CD14-positive monocyte (primary cell): Measurements from ENCODE around the gene SLC8A2. TPM values are rescaled to one million over a fixed set of nuclear protein-coding genes. Genes with fewer than 3 reads are reported as not detected.

ENCODE experiments used
- DNase-seq, 3 donors: peaks; one replicate each; pipeline ENCODE4 v3.0.0-alpha.2; 2011 to 2022
- H2AFZ ChIP-seq: 2 replicates; pipeline ENCODE4 v1.6.0; 2012; ENCODE audit warnings: mild to moderate bottlenecking, low read depth, low read length, inconsistent platforms; ENCODE audit not compliant: insufficient read depth, poor library complexity, severe bottlenecking
- H3K27ac ChIP-seq, 2 donors: 1 replicate in 1 of 2; 2 replicates in 1 of 2; pipeline ENCODE4 v1.5.1; 2012 to 2013; ENCODE audit warnings: low read length in 2 of 2, control low read depth in 1 of 2, inconsistent platforms in 1 of 2, low read depth in 1 of 2, mild to moderate bottlenecking in 1 of 2
- H3K27me3 ChIP-seq, 2 donors: one replicate each; pipeline versions ENCODE4 v1.6.0 to v1.6.1; 2011 to 2013; ENCODE audit warnings: low read length in 2 of 2; ENCODE audit not compliant: control insufficient read depth in 2 of 2, insufficient read depth in 2 of 2
- H3K36me3 ChIP-seq, 2 donors: replicated peaks in 1 of 2; 1 replicate in 1 of 2; 2 replicates in 1 of 2; pipeline versions ENCODE4 v1.5.1 to v1.6.1; 2012 to 2013; ENCODE audit warnings: low read length in 2 of 2, control low read depth in 1 of 2, inconsistent platforms in 1 of 2, mild to moderate bottlenecking in 1 of 2; ENCODE audit not compliant: insufficient read depth in 2 of 2, control insufficient read depth in 1 of 2
- H3K4me1 ChIP-seq, 2 donors: 1 replicate in 1 of 2; 2 replicates in 1 of 2; pipeline versions ENCODE4 v1.5.1 to v1.6.1; 2012 to 2013; ENCODE audit warnings: low read length in 2 of 2, control low read depth in 1 of 2, inconsistent platforms in 1 of 2, mild to moderate bottlenecking in 1 of 2, moderate library complexity in 1 of 2; ENCODE audit not compliant: insufficient read depth in 2 of 2, control insufficient read depth in 1 of 2
- H3K4me2 ChIP-seq: replicated peaks from 2 replicates; pipeline ENCODE3; 2012; ENCODE audit warnings: low read length, moderate library complexity, mild to moderate bottlenecking; ENCODE audit not compliant: poor library complexity, severe bottlenecking; ENCODE audit errors: extremely low read depth
- H3K4me3 ChIP-seq, 3 experiments: fragments of 200-600 bp in 1 of 3; sonication (generic) in 1 of 3; replicated peaks in 1 of 3; 1 replicate in 2 of 3; 2 replicates in 1 of 3; pipeline ENCODE4 v1.5.1; 2011 to 2013; ENCODE audit warnings: low read length in 3 of 3, mild to moderate bottlenecking in 3 of 3, control low read depth in 2 of 3, low read depth in 2 of 3, inconsistent platforms in 1 of 3, moderate library complexity in 1 of 3
- H3K79me2 ChIP-seq: 2 replicates; pipeline ENCODE4 v1.6.0; 2012; ENCODE audit warnings: mild to moderate bottlenecking, control low read depth, inconsistent platforms, low read length, moderate library complexity; ENCODE audit not compliant: insufficient read depth
- H3K9ac ChIP-seq: 2 replicates; pipeline ENCODE4 v1.6.0; 2017; ENCODE audit warnings: low read length, mild to moderate bottlenecking; ENCODE audit not compliant: insufficient read depth, poor library complexity, severe bottlenecking
- H3K9me3 ChIP-seq, 2 donors: replicated peaks in 1 of 2; 1 replicate in 1 of 2; 2 replicates in 1 of 2; pipeline versions ENCODE4 v1.5.1 to v1.6.1; 2012 to 2013; ENCODE audit warnings: low read length in 2 of 2, control low read depth in 1 of 2; ENCODE audit not compliant: control insufficient read depth in 1 of 2, insufficient read depth in 1 of 2
- H4K20me1 ChIP-seq: 2 replicates; pipeline ENCODE4 v1.6.0; 2012; ENCODE audit warnings: mild to moderate bottlenecking, low read length, control low read depth, moderate library complexity; ENCODE audit not compliant: insufficient read depth
- H3K27ac Mint-ChIP-seq, 7 donors: one replicate each; pipeline ENCODE4 v1.8.0; 2020; ENCODE audit warnings: mild to moderate bottlenecking in 7 of 7, mixed read lengths in 7 of 7, moderate library complexity in 6 of 7, inconsistent platforms in 2 of 7
- H3K27me3 Mint-ChIP-seq, 3 donors: one replicate each; pipeline ENCODE4 v1.8.0; 2021 to 2022; ENCODE audit warnings: low read depth in 3 of 3, mild to moderate bottlenecking in 3 of 3, mixed read lengths in 3 of 3, moderate library complexity in 3 of 3, inconsistent platforms in 1 of 3
- H3K36me3 Mint-ChIP-seq, 2 donors: one replicate each; pipeline ENCODE4 v1.8.0; 2020; ENCODE audit warnings: mixed read lengths in 2 of 2, inconsistent platforms in 1 of 2, mild to moderate bottlenecking in 1 of 2
- H3K4me1 Mint-ChIP-seq: one replicate; pipeline ENCODE4 v1.8.0; 2020; ENCODE audit warnings: mild to moderate bottlenecking, mixed read lengths
- H3K4me3 Mint-ChIP-seq, 2 donors: one replicate each; pipeline ENCODE4 v1.8.0; 2020; ENCODE audit warnings: mild to moderate bottlenecking in 2 of 2, mixed read lengths in 2 of 2, moderate library complexity in 1 of 2
- H3K9me3 Mint-ChIP-seq, 7 donors: one replicate each; pipeline ENCODE4 v1.8.0; 2020 to 2022; ENCODE audit warnings: mixed read lengths in 7 of 7, mild to moderate bottlenecking in 6 of 7, moderate library complexity in 6 of 7, inconsistent platforms in 2 of 7
- CTCF ChIP-seq: fragments of 200-600 bp; IDR thresholded peaks from one replicate; pipeline ENCODE4 v1.8.0; 2022; ENCODE audit warnings: antibody characterized with exemption, mild to moderate bottlenecking
- WGBS: methylation state at CpG from one replicate; pipeline ENCODE4 v1.1.5; 2013; ENCODE audit warnings: missing lambda C conversion rate; ENCODE audit not compliant: insufficient coverage; 5-methylcytosine and 5-hydroxymethylcytosine counted together
- intact Hi-C, 2 donors: fragments of 100-400 bp; cut with micrococcal nuclease; formaldehyde crosslinking; loops; one replicate each; pipeline versions ENCODE4 v1.15.0 to v1.15.1; 2023
- polyA plus RNA-seq, 3 donors: library from polyadenylated mRNA; depleted of rRNA in 1 of 3; unstranded in 2 of 3; stranded (reverse) in 1 of 3; fragments of 300-500 nt in 2 of 3; fragments of >200 nt in 1 of 3; fragmentation: Illumina TruSeq in 2 of 3; gene quantifications; 1 replicate in 2 of 3; 2 replicates in 1 of 3; pipeline ENCODE4 v1.2.3, GENCODE V29; 2012 to 2021

Gene SLC8A2
- polyA plus RNA-seq, 3 donors, result not detected

- no peaks in the 10 kb centered on the region for H3K27me3 ChIP-seq
- peaks cover 50% of the 10 kb centered on the region for H3K4me1 Mint-ChIP-seq
- peaks cover 47 to 53% of the 10 kb centered on the region in 2 donors for H3K36me3 ChIP-seq
- no peak overlapping the region for H3K4me3 Mint-ChIP-seq
- H3K27me3 Mint-ChIP-seq, result peaks cover 1 to 4% (median 2%) of the 10 kb centered on the region in 3 donors
- no peak overlapping the region for H2AFZ ChIP-seq
- TF ChIP-seq CTCF, result no peak
- H3K4me3 ChIP-seq, result no peak overlapping the region
- intact Hi-C loops, result no loop called here
- H3K4me1 ChIP-seq, result peaks cover 44 to 63% of the 10 kb centered on the region in 2 donors
- H3K9ac ChIP-seq, result no peak overlapping the region
- peak overlapping the region; percentile 63 to 65 for H3K27ac ChIP-seq
- DNase-seq, result peak; percentile 59 to 70 (median 69)
- H3K27ac Mint-ChIP-seq, result peak overlapping the region; percentile 85 to 99 (median 98)
- no peaks in the 10 kb centered on the region for H3K9me3 ChIP-seq
- H3K4me2 ChIP-seq, result no peak overlapping the region
- H3K79me2 ChIP-seq, result no peaks in the 10 kb centered on the region
- WGBS, result 14% methylated on average over 10 of the region's 11 CpGs
- peaks cover 0 to 3% (median 0%) of the 10 kb centered on the region in 7 donors for H3K9me3 Mint-ChIP-seq
- H3K36me3 Mint-ChIP-seq, result peaks cover 48 to 59% of the 10 kb centered on the region in 2 donors
- no peaks in the 10 kb centered on the region for H4K20me1 ChIP-seq
Observed at GRCh38 chr19:47381653-47382279, 89.9 kb downstream of the SLC8A2 start.

- intact Hi-C loops, result no loop called here
- no peak overlapping the region for H3K9ac ChIP-seq
- no peak overlapping the region for H3K4me2 ChIP-seq
- Mint-ChIP-seq H3K9me3 (peaks cover 0 to 3% (median 0%) of the 10 kb centered on the region in 7 donors), H3K27ac (peak overlapping the region; percentile 85 to 99 (median 98)), H3K4me1 (peaks cover 50% of the 10 kb centered on the region), H3K36me3 (peaks cover 53 to 65% of the 10 kb centered on the region in 2 donors), H3K27me3 (peaks cover 1 to 4% (median 2%) of the 10 kb centered on the region in 3 donors), H3K4me3 (no peak overlapping the region)
- H4K20me1 ChIP-seq, result no peaks in the 10 kb centered on the region
- H2AFZ ChIP-seq, result no peak overlapping the region
- no peak for TF ChIP-seq CTCF
- 93% methylated on average over 14 of the region's 14 CpGs for WGBS
- peak overlapping the region in 1 of 2 donors; percentile 65 for H3K27ac ChIP-seq
- H3K36me3 ChIP-seq, result peaks cover 54 to 59% of the 10 kb centered on the region in 2 donors
- no peaks in the 10 kb centered on the region for H3K9me3 ChIP-seq
- H3K4me1 ChIP-seq, result peaks cover 46 to 65% of the 10 kb centered on the region in 2 donors
- H3K79me2 ChIP-seq, result no peaks in the 10 kb centered on the region
- no peak overlapping the region for H3K4me3 ChIP-seq
- no peaks in the 10 kb centered on the region for H3K27me3 ChIP-seq
- DNase-seq, result no peak
Observed at GRCh38 chr19:47381121-47381520, 90.6 kb downstream of the SLC8A2 start.
